DOHH2 (cell line): ENCODE measurements around the gene ANKRD13A.

Source experiments
- EZH2phosphoT487 ChIP-seq: fragments of 200-600 bp; sonication (generic); IDR thresholded peaks from 2 replicates; pipeline ENCODE4 v1.6.1; 2017; ENCODE audit warnings: borderline replicate concordance, mild to moderate bottlenecking, antibody characterized with exemption, low read length, moderate library complexity, mixed read lengths
- TF ChIP-seq, protein P1 (sequence below): fragments of 200-600 bp; sonication (generic); IDR thresholded peaks from one replicate; pipeline ENCODE4 v1.5.1; 2014; ENCODE audit warnings: antibody characterized with exemption, mild to moderate bottlenecking, low read depth, low read length; ENCODE audit not compliant: poor library complexity, severe bottlenecking

DNA sequence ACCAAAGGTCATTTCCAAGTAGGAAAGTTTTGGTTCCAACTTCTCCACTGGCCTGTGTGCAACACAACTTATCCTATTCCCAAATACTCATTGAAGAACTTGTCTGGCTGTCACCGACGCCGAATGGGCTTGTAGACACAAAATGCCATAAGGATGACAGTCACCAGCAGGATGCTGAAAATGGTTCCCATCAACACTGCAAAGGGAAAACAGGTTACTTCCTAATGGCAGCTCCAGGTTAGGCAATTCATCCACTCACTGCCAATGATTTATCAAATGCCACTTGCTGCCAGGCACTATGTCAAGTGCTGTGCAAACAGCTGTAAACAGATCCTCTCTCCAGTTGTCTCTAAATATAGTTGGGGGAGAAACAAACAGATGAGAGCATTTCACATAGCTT lies 43.0 kb downstream of the ANKRD13A start:
- TF ChIP-seq, protein P1, sequence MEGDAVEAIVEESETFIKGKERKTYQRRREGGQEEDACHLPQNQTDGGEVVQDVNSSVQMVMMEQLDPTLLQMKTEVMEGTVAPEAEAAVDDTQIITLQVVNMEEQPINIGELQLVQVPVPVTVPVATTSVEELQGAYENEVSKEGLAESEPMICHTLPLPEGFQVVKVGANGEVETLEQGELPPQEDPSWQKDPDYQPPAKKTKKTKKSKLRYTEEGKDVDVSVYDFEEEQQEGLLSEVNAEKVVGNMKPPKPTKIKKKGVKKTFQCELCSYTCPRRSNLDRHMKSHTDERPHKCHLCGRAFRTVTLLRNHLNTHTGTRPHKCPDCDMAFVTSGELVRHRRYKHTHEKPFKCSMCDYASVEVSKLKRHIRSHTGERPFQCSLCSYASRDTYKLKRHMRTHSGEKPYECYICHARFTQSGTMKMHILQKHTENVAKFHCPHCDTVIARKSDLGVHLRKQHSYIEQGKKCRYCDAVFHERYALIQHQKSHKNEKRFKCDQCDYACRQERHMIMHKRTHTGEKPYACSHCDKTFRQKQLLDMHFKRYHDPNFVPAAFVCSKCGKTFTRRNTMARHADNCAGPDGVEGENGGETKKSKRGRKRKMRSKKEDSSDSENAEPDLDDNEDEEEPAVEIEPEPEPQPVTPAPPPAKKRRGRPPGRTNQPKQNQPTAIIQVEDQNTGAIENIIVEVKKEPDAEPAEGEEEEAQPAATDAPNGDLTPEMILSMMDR, result no peak
- no peak for TF ChIP-seq EZH2phosphoT487
